IPS-18c (cell line): ENCODE results near the gene PHF21B.
"Not testable (repeated sequence)": the region's sequence is repeated elsewhere in the genome, so short reads cannot be mapped to it uniquely, and the experiment has no call there.

Experiments
- H3K4me3 ChIP-seq: 2 replicates; pipeline ENCODE4 v1.7.0; 2013; ENCODE audit warnings: low read depth, mild to moderate bottlenecking, low read length, moderate library complexity; ENCODE audit not compliant: insufficient read depth
- H3K9me3 ChIP-seq: one replicate; pipeline ENCODE4 v1.6.1; 2013; ENCODE audit warnings: mild to moderate bottlenecking, low read length, moderate library complexity; ENCODE audit not compliant: control insufficient read depth, insufficient read depth

The PHF21B gene

DNA sequence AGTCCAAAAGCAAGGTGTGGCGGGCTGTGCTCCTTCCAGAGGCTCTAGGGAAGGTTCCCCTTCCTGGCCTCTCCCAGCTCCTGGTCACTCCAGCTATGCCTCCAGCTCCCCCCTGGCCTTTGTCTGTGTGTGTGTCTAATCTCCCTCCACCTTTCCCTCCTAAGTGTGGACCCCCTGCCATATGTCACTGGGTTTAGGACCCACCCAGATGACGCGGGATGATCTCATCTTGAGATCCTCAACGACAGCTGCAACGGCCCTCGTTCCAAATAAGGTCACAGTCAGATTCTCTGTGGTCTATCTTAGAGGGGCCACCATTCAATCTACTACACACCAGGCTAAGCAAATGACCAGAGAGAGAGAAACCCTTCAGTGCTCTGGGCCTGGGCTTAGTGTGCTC lies 149.5 kb downstream of the PHF21B start:
- no peak overlapping the region for H3K4me3 ChIP-seq
- H3K9me3 ChIP-seq, result no peaks in the 10 kb centered on the region

DNA sequence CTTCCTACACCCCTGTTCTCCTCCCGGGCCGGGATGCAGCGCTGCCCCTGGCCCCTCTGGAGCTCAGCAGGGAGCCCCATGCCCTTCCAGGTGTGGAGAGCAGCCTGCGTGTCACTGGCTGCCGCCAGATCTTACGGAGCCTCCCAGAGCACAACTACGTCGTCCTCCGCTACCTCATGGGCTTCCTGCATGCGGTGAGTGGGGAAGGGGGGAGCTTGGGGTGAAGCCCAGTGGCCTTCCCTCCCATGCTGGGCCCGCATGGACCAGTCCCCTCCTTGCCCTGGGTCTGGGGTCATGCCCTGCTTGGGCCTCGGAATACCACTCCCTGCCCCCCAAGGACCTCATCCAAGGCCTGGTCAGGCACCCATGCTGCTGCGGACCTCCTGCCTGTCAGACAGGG lies 150.2 kb downstream of the PHF21B start:
- Histone ChIP-seq H3K9me3 (no peaks in the 10 kb centered on the region), H3K4me3 (no peak overlapping the region)

DNA sequence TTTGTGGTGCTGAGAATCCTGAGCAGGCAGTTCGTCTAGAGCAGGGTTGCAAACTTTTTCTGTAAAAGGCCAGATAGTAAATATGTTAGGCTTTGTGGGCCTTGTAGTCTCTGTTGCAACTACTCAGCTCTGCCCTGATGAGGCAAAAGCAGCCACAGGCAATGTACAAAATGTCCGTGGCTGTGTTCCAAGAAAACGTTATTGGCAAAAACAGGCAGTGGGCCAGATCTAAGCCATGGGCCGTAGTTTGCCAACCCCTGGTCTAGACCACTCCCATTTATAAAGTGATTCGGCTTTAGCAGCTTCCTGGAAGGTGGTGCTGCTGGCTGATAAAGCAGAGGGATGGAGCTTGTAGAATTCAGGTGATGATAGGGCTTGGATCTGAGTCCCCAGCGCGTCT lies 151.0 kb downstream of the PHF21B start:
- not testable (repeated sequence) for H3K9me3 ChIP-seq, H3K4me3 ChIP-seq

DNA sequence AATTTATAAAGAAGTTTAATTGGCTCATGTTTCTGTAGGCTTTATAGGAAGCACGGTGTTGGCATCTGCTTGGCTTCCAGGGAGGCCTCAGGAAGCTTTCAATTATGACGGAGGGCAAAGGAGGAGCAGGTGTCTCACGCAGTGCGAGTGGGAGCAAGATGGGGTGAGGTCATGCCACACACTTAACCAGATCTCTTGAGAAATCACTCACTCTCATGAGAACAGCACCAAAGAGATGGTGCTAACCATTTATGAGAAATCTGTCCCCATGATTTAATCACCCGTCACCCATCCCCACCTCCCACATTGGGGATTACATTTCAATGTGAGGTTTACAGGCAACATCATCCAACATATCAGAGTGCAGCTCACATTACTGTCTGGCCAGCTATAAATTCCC lies 153.9 kb downstream of the PHF21B start:
- no peak overlapping the region for H3K4me3 ChIP-seq
- H3K9me3 ChIP-seq, result no peaks in the 10 kb centered on the region

DNA sequence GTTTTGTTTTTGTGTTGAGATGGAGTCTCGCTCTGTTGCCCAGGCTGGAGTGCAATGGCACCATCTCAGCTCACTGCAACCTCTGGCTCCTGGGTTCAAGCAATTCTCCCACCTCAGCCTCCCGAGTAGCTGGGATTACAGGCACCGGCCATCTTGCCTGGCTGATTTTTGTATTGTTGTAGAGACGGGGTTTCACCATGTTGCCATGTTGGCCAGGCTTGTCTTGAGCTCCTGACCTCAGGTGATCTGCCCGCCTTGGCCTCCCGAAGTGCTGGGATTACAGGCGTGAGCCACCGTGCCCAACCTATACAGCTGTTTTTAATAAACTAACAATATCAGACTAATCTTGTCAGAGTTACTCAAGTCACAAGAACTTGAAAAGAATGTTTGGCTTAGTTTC lies 155.2 kb downstream of the PHF21B start:
- not testable (repeated sequence) for H3K4me3 ChIP-seq, H3K9me3 ChIP-seq

DNA sequence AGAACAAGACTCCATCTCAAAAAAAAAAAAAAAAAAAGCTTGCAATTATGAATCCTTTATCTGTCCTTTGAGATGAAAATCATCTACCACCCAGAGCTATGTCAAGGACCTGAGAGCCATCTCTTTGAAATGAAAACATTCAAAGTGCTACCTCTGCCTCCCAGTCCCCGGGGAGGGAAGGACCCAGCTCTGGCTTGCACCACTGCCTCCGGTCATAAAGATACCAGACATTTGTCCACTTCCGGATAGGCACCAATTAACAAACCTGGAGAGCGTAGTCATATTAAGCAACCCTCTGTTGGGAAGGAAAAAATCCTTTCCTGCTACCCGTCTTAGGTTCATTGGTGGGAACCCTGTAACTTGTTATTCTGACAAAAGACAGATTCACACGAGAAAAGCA lies 158.9 kb downstream of the PHF21B start:
- no peak overlapping the region for H3K4me3 ChIP-seq
- H3K9me3 ChIP-seq, result no peaks in the 10 kb centered on the region

DNA sequence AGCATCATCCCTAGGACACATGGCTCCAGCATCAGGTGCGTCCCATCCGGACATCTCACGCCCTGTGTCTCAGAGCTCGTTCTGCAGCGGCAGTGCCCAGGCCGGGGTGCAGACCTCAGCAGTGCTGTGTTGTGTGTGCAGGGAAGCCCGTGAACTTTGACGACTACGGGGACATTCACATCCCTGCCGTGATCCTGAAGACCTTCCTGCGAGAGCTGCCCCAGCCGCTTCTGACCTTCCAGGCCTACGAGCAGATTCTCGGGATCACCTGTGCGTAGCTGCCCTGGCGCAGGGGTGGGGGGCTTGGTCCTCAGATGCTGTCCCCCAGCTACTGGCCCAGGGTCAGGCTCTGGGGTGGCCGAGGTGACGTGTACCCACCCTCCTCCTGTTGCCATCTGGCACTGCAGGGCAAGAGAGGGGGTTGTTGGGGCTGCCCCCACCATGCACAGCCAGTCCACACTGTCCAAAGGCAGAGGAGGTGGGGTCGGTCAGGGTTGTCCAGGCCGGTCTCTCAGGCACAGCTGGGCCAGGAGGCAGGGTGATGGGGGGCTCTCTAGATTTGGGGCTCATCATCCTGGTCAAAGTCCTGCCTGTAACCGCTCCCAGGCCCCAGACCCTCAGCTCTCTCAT lies 160.9 kb downstream of the PHF21B start:
- Histone ChIP-seq H3K4me3 (no peak overlapping the region), H3K9me3 (no peaks in the 10 kb centered on the region)

DNA sequence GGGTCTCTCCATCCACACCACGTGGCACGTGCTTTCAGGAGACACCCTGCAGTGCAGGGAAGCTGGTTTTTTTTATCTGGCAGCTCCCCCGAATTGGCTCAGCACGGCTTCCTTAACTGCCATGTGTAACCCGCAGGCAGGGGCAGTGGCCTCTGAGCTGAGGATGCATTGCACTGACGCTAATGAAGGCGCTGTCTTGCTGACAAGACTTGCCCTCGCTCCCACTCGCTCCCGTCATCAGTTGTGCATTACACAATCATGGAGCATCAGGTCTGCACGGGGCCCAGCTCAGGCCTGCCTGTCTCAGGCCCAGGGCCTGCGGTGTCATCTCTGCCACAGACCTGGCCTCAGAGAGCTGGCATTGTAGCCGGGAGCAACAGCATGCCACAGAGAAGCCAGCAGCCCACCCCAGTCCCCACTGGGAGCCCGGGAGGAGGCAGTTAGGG lies 161.5 kb downstream of the PHF21B start:
- Histone ChIP-seq H3K4me3 (no peak overlapping the region), H3K9me3 (no peaks in the 10 kb centered on the region)

DNA sequence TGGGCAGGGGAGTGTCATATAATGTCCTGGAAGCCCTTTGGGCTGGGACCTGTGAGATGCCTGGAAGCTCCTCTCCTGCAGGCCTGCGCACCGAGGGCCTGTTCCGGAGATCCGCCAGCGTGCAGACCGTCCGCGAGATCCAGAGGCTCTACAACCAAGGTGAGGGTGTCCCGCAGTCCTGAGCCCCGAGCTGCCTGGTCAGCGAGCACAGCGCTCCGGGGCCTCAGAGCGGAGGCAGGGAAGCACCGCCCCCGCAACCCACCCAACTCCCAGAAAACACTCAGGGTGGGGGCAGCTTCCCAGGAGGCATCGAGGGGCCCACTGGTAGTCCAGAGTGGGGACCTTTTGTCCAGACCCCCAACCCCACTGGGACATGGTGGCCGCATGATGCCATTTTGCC lies 161.9 kb downstream of the PHF21B start:
- no peak overlapping the region for H3K4me3 ChIP-seq
- no peaks in the 10 kb centered on the region for H3K9me3 ChIP-seq

DNA sequence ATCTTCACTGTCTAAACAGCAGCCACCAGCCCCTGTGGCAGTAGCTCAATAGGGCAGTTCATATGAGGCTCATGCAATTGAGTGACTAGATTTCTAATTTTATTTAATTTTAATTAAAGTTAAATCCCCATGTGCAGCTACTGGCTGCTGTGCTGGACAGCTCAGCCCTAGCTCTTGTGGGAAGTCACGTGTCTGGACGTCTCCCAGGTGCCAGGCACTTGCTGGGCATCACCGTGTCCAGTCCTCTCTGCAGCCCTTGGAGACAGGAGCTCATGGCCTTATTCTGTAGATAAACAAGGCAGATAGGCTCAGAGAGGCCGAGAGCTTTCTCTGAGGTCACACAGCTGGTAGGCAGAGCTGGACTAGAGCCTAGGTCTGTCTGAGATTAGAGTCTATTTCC lies 162.4 kb downstream of the PHF21B start:
- H3K4me3 ChIP-seq, result no peak overlapping the region
- H3K9me3 ChIP-seq, result no peaks in the 10 kb centered on the region

DNA sequence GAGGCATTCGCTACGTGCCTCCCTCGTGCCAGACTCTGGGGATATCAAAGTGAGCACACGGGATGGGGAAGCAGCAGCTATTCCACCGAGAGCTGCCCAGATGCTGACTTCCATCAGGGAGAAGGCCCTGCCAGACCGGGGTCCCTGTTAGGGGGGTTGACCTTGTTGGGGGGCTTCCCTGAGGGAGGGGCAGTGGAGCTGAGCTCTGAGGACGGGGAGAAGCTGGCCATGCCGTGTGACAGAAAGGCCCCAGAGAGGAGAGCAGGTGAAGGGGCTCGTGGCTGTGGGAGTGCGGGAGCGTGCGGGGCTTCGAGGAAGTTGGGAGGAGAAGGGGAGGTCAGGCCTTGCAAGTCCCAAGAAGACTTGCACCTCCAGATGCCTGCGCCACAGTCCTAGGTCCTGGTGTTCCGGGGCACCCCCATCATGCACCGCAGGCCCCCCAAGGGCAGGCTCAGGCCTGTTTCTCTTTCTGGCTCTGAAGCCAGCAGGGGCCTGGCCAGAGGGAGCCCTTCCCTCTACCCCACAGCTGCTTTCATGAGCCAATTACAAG lies 163.0 kb downstream of the PHF21B start:
- no peaks in the 10 kb centered on the region for H3K9me3 ChIP-seq

DNA sequence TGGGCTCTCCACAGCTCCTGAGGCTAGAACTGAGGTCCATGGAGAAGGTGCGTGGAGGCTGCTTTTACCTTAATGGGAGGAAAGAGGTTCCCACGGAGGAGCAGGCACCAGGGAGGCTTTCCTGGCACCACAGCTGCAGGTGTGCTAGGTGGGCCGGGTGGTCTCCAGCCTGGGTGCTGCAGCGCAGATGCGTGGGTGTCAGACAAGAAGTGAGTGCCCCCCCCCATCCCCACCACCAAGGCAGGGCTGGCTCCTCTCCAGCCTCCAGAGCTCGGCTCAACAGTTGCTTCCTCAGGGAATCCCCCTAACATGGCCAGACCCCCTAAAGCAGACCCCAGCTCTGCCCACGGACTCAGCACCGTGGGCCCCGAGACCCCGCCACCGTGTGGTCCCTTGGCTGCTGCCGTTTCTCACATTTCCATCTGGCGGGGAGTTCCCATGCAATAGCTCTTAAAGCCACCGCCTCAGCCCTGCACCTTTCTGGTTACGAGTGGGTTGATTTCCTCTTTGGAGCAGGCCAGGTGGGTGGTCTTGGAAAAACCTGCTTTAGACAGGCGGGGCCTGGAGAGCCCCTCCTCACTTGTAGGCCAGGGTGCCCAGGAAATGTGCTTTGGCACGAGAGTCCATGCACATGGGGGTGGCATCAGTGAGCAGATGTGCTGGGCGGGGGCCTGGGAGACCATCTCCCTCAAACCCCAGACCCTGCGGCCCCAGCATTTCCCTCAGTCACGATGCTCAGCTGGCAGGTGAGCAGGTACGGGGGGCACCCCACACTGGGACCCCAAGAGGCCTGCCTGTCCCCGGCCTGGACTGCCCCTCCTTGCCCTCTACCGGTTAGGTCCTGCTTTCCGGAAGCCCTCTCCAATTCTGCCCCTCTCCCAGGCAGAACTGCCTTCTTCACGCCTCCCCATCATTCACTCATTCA lies 163.7 kb downstream of the PHF21B start:
- H3K9me3 ChIP-seq, result no peaks in the 10 kb centered on the region

More for the DNA sequence above, 163.0 kb downstream of the PHF21B start:
- no peak overlapping the region for H3K4me3 ChIP-seq

DNA sequence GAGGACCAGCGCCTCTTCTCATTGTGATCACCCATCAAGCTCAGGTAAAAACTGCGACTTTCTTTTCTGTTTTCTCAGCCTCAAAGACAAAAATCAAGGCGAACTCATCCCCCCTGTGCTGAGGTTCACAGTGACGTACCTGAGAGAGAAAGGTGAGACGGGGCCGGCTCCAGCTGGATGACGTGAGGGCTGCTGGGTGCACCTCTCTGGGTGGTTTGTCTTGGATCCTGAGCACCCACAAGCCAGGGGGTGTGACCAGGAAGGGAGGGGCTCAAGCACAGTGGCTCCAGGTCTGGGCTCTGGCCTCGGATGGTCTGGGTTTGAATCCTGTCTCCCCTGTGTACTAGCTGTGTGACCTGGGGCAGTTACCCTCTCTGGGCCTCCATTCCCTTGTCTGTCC lies 164.6 kb downstream of the PHF21B start:
- H3K9me3 ChIP-seq, result no peaks in the 10 kb centered on the region
- H3K4me3 ChIP-seq, result no peak overlapping the region

More for the DNA sequence above, 163.7 kb downstream of the PHF21B start:
- H3K4me3 ChIP-seq, result no peak overlapping the region

DNA sequence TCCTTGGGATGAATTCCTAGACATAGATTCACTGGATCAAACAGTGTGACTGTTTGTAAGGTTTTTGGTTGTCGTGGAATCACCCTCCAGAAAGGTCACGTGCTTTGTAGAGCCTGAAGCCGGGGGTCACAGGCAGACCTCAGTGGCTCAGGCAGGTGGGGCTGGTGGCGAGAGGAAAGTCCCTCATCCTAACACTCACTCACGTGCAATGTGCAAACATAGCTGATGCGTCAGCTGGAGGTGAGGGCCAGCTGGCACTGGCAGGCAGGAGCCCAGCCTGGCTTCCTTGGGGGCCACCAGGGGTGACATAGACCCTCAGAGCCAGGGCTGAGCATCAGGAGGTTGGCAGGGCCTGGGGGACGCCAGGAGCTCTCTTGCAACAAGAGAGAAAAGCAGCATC lies 167.4 kb downstream of the PHF21B start:
- H3K4me3 ChIP-seq, result no peak overlapping the region
- no peaks in the 10 kb centered on the region for H3K9me3 ChIP-seq

DNA sequence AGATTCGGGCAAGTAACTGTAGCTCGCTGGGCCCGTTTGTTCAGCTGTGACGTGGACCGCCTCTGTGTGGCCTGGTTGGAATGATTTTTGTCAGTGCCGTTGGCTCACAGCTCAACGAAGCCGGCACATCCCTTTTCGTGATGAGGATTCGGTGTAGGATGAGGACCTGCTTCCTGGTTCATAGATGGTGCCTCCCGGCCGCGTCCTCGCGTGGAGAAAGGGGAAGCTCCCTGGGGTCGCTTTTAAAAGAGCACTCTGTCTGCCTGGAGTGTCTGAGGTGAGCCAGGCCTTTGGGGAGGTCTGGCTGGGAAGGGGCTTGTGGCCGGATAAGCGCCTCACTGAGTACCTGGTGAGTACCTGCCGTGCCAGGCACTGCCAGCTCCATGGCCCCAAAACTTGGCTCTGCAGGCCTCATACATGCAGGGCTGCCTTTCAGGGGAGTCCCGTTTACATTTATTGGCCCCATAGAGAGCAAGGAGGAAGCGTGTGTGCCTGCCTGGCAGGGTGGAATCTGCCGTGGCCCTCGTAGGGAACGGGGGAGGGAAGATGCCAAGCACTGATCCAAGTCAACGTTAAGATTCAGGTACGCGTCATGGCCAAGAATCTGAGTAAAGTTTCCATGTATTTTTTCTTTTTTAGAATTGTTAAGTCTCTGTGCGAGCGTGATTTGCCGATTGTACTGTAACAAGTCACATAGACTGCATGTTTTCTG lies 169.0 kb downstream of the PHF21B start:
- Histone ChIP-seq H3K9me3 (no peaks in the 10 kb centered on the region), H3K4me3 (no peak overlapping the region)

DNA sequence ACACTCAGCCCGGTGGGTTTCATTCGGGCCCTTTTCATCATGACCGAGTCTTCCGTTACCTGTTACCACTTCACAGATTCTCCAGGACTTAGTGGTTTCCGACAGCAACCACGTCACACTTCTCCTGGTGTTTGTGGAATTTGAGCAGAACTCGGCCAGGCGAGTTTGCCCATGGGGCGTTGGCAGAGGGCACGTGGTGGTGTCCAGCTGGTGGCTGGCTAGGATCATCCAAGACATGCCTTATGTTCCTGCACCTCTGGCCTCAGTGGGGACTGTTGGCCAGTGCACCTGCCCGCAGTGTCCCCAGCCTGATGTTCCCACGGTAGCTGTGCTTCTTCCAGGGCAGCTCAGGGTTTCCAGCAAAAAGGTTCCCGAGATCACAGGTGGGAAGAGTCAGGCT lies 170.1 kb downstream of the PHF21B start:
- no peaks in the 10 kb centered on the region for H3K9me3 ChIP-seq

DNA sequence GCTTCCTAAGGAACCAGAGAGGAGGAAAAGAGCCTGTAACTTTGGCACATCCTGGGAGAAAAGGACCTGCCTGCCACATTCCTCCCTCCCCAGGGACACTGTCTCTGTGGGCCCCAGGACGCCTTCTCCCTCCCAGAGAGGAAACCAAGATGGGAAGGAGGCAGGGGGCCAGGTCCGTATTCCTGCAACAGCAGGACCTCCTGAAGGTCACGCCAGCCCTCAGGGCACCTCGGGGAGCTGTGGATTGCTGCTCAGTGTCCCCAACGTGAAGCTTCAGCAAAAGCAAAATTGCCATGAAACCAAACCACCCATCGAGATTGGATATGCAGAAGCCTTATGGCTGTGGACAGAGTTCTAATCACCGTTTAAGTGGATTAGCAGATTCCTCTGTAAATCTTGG lies 170.7 kb downstream of the PHF21B start:
- no peak overlapping the region for H3K4me3 ChIP-seq
- H3K9me3 ChIP-seq, result no peaks in the 10 kb centered on the region

More for the DNA sequence above, 170.1 kb downstream of the PHF21B start:
- no peak overlapping the region for H3K4me3 ChIP-seq
